HEK293 (cell line): ENCODE results near the gene CEP68.

ENCODE experiments used
- CTCF ChIA-PET: fragments of 350-600 bp; formaldehyde crosslinking; extraction: SDS; loops from one replicate; lab custom pipeline; 2021; ENCODE audit warnings: antibody characterized with exemption; lab: Yijun Ruan, JAX
- POLR2A ChIA-PET: fragments of 300-600 bp; formaldehyde crosslinking; extraction: SDS; loops from one replicate; lab custom pipeline; 2020; ENCODE audit warnings: antibody characterized with exemption, inconsistent platforms; lab: Yijun Ruan, JAX
- H3K27ac ChIP-seq: fragments of 200-500 bp; sonication (Bioruptor generic); 2 replicates; pipeline ENCODE4 v1.5.1; 2014; ENCODE audit warnings: low read depth, low read length, control low read depth, inconsistent platforms; ENCODE audit errors: extremely low read depth
- H3K36me3 ChIP-seq, 2 experiments: fragments of 200-500 bp in 1 of 2; sonication (Bioruptor generic) in 1 of 2; 1 replicate in 1 of 2; 2 replicates in 1 of 2; pipeline ENCODE4 v1.5.1; 2014 to 2017; ENCODE audit warnings: inconsistent platforms in 2 of 2, low read length in 2 of 2; ENCODE audit not compliant: control insufficient read depth in 2 of 2, insufficient read depth in 1 of 2
- H3K4me1 ChIP-seq: fragments of 200-500 bp; sonication (Bioruptor generic); 2 replicates; pipeline ENCODE4 v1.5.1; 2014; ENCODE audit warnings: mild to moderate bottlenecking, low read length, inconsistent platforms; ENCODE audit not compliant: control insufficient read depth, insufficient read depth
- H3K4me3 ChIP-seq: 2 replicates; pipeline ENCODE4 v1.5.1; 2011; ENCODE audit warnings: low read depth, mild to moderate bottlenecking, control low read depth, low read length, moderate library complexity
- H3K9me3 ChIP-seq: fragments of 200-500 bp; sonication (Bioruptor generic); 2 replicates; pipeline ENCODE4 v1.5.1; 2014; ENCODE audit warnings: low read depth, low read length, inconsistent platforms; ENCODE audit not compliant: control insufficient read depth, insufficient read depth
- BCL11A ChIP-seq: fragments of 450-650 bp; formaldehyde crosslinking; IDR thresholded peaks from 2 replicates; pipeline ENCODE4 v1.5.1; 2016; ENCODE audit warnings: low read depth, missing biosample characterization, missing genetic modification characterization
- BCL11B ChIP-seq: fragments of 450-650 bp; formaldehyde crosslinking; IDR thresholded peaks from 2 replicates; pipeline ENCODE4 v1.5.1; 2016; ENCODE audit warnings: low read depth, missing biosample characterization, missing genetic modification characterization
- HOXD13 ChIP-seq: sonication (generic); formaldehyde crosslinking; IDR thresholded peaks from 2 replicates; pipeline ENCODE4 v1.8.0; 2022; ENCODE audit warnings: missing genetic modification reagents, borderline replicate concordance
- PRDM1 ChIP-seq: fragments of 450-650 bp; formaldehyde crosslinking; IDR thresholded peaks from 2 replicates; pipeline ENCODE4; 2016; ENCODE audit warnings: missing biosample characterization, missing genetic modification characterization
- RBAK ChIP-seq: fragments of 450-650 bp; formaldehyde crosslinking; IDR thresholded peaks from 2 replicates; pipeline ENCODE4 v1.5.1; 2016; ENCODE audit warnings: missing biosample characterization, missing genetic modification characterization
- ZBTB17 ChIP-seq: fragments of 450-650 bp; formaldehyde crosslinking; IDR thresholded peaks from 2 replicates; pipeline ENCODE4 v1.5.1; 2016; ENCODE audit warnings: missing biosample characterization, missing genetic modification characterization
- ZBTB8A ChIP-seq: fragments of 450-650 bp; formaldehyde crosslinking; IDR thresholded peaks from 2 replicates; pipeline ENCODE4 v1.5.1; 2016; ENCODE audit warnings: missing biosample characterization, missing genetic modification characterization
- ZFP37 ChIP-seq: fragments of 450-650 bp; formaldehyde crosslinking; IDR thresholded peaks from 2 replicates; pipeline ENCODE4 v1.5.1; 2016; ENCODE audit warnings: missing biosample characterization, missing genetic modification characterization
- ZNF16 ChIP-seq: fragments of 450-650 bp; formaldehyde crosslinking; IDR thresholded peaks from 2 replicates; pipeline ENCODE4 v1.5.1; 2016; ENCODE audit warnings: low read depth, missing biosample characterization, missing genetic modification characterization
- ZNF174 ChIP-seq: fragments of 450-650 bp; formaldehyde crosslinking; IDR thresholded peaks from 2 replicates; pipeline ENCODE4 v1.5.0; 2017; ENCODE audit warnings: missing biosample characterization, mild to moderate bottlenecking, missing genetic modification characterization
- ZNF2 ChIP-seq: fragments of 450-650 bp; formaldehyde crosslinking; IDR thresholded peaks from 2 replicates; pipeline ENCODE4 v1.5.1; 2016; ENCODE audit warnings: missing biosample characterization, missing genetic modification characterization
- ZNF23 ChIP-seq: fragments of 450-650 bp; formaldehyde crosslinking; IDR thresholded peaks from 2 replicates; pipeline ENCODE4 v1.5.1; 2016; ENCODE audit warnings: missing biosample characterization, missing genetic modification characterization, borderline replicate concordance
- ZNF529 ChIP-seq: fragments of 450-650 bp; formaldehyde crosslinking; IDR thresholded peaks from 2 replicates; pipeline ENCODE4 v1.5.1; 2017; ENCODE audit warnings: missing genetic modification characterization, missing biosample characterization; ENCODE audit not compliant: insufficient replicate concordance
- ZNF548 ChIP-seq: fragments of 450-650 bp; formaldehyde crosslinking; IDR thresholded peaks from 2 replicates; pipeline ENCODE4 v1.5.1; 2016; ENCODE audit warnings: missing biosample characterization, missing genetic modification characterization
- ZNF600 ChIP-seq: fragments of 450-650 bp; formaldehyde crosslinking; IDR thresholded peaks from 2 replicates; pipeline ENCODE4 v1.5.1; 2016; ENCODE audit warnings: missing biosample characterization, missing genetic modification characterization
- ZNF776 ChIP-seq: fragments of 450-650 bp; formaldehyde crosslinking; IDR thresholded peaks from 2 replicates; pipeline ENCODE4 v1.5.0; 2017; ENCODE audit warnings: missing biosample characterization, missing genetic modification characterization, borderline replicate concordance
- ZNF843 ChIP-seq: fragments of 450-650 bp; formaldehyde crosslinking; IDR thresholded peaks from 2 replicates; pipeline ENCODE4 v1.5.1; 2016; ENCODE audit warnings: missing biosample characterization, missing genetic modification characterization
- TF ChIP-seq, protein P1 (sequence below): fragments of 450-650 bp; IDR thresholded peaks from 2 replicates; pipeline ENCODE4 v1.5.1; 2018; ENCODE audit warnings: missing biosample characterization, mild to moderate bottlenecking, missing genetic modification characterization
- TF ChIP-seq, protein P2 (sequence below): fragments of 450-650 bp; formaldehyde crosslinking; IDR thresholded peaks from 2 replicates; pipeline ENCODE4 v1.5.1; 2016; ENCODE audit warnings: missing biosample characterization, missing genetic modification characterization
- TF ChIP-seq, protein P3 (sequence below): fragments of 450-650 bp; formaldehyde crosslinking; IDR thresholded peaks from 2 replicates; pipeline ENCODE4 v1.5.0; 2017; ENCODE audit warnings: missing biosample characterization, missing genetic modification characterization, borderline replicate concordance
- TF ChIP-seq, protein P4 (sequence below): fragments of 450-650 bp; formaldehyde crosslinking; IDR thresholded peaks from 2 replicates; pipeline ENCODE4 v1.5.1; 2016; ENCODE audit warnings: missing biosample characterization, missing genetic modification characterization, low read depth
- TF ChIP-seq, protein P5 (sequence below): fragments of 450-650 bp; formaldehyde crosslinking; IDR thresholded peaks from 2 replicates; pipeline ENCODE4 v1.5.1; 2016; ENCODE audit warnings: missing biosample characterization, missing genetic modification characterization

CEP68 gene

DNA sequence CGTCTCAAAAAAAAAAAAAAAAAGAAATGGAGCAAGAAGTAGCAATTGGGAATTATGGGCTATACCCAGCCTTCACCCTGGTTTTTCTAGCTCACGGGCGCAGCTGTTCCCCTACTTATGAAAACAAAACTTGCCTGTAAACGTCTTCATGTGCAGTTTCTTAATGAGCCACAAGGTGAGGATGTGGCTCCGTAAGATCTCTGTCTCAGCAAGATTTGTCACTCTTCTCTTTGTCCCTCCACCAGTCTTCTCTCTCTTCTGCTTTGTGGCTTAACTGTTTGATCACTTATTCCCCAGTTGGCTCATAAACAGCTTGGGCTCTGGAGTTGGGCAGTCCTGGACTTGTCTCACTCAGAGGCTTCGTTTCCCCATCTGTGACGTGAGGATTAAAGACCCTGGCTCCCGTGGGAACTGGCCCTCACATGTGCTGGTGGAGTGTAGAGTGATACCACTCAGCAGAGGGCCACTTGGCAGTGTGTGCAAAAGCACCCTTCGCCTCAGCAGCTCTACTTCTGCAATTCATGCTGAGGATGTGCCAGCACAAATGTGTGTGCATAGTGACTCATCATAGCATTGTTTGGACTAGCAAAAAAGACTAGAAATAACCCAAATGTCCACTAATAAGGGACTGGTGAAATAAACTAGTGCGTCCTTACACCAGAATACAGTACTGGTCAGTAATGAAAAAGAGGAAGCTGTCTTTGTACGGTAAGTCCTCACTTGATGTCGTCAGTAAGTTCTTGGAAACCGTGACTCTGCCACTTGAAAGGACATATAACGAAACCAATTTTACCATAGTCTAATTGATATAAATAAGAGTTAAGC is 8.7 kb downstream of the CEP68 start (continued):
- TF ChIP-seq HOXD13 (CRISPR knock-in tag) (no peak), ZNF529 (tag by site-specific recombination) (no peak), ZBTB8A (0 out of 2 replicates have a peak, but pooled peaks have one; percentile 25)
- TF ChIP-seq, protein P1, sequence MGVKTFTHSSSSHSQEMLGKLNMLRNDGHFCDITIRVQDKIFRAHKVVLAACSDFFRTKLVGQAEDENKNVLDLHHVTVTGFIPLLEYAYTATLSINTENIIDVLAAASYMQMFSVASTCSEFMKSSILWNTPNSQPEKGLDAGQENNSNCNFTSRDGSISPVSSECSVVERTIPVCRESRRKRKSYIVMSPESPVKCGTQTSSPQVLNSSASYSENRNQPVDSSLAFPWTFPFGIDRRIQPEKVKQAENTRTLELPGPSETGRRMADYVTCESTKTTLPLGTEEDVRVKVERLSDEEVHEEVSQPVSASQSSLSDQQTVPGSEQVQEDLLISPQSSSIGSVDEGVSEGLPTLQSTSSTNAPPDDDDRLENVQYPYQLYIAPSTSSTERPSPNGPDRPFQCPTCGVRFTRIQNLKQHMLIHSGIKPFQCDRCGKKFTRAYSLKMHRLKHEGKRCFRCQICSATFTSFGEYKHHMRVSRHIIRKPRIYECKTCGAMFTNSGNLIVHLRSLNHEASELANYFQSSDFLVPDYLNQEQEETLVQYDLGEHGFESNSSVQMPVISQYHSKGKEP (tag by site-specific recombination) = no peak
- TF ChIP-seq, all 188 proteins: peak for 10

DNA sequence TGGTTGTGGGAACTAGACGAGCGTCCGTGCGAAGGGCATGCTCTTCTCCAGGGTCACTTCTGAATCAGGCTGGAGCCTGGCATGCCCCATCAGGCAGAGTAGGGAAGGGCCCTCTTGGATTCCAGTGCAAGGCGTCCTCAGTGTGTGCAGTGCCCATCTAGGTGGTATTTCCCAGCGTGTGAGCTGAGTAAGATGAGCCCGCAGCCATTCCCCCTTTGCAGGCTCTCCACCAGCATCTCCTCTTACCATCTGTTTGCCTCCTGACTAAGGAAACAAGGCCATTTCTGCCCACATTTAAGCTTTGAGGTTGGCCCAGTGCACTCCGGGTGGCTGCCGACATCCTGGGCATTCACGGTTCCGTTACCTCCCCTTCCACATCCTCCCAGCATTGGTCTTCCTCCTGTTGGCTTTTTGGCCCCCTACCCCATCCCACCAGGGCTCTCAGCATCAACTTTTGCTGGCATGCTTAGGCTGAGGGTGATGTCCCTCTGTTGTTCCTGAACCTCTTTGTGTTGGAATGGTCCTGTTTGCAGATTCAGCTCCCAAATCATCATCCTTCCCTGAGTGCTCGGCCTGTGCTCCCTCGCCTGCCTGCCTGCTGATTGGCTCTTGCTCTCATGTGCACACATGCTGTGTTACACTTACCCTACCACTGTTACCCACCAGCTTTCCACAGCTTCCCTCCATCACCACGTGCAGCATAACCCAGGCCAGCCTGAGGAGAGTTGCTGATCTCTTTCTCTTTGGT is 11.8 kb downstream of the CEP68 start:
- Histone ChIP-seq H3K4me3 (no peak overlapping the region), H3K9me3 (no peaks in the 10 kb centered on the region), H3K36me3 (peaks cover 0 to 42% of the 10 kb centered on the region in 2 experiments; a peak in 1 of 3 replicates), H3K4me1 (no peaks in the 10 kb centered on the region), H3K27ac (no peak overlapping the region)
- ChIA-PET CTCF (interaction anchor here (0.6 to 1.3 kb wide), 2 partner anchors 9 to 28 kb away, joined by 3 read pairs; no protein-coding TSS in a partner anchor), POLR2A (interaction anchor here (0.8 to 1.3 kb wide), 2 partner anchors 11 to 12 kb away, joined by 3 read pairs; partner anchors contain the start of gene CEP68)
- TF ChIP-seq ZBTB17 (tag by site-specific recombination) (0 out of 2 replicates have a peak, but pooled peaks have one; percentile 42), ZFP37 (tag by site-specific recombination) (no peak), ZNF600 (tag by site-specific recombination) (peak; percentile 48; the same call in 1 of the 2 replicates)

DNA sequence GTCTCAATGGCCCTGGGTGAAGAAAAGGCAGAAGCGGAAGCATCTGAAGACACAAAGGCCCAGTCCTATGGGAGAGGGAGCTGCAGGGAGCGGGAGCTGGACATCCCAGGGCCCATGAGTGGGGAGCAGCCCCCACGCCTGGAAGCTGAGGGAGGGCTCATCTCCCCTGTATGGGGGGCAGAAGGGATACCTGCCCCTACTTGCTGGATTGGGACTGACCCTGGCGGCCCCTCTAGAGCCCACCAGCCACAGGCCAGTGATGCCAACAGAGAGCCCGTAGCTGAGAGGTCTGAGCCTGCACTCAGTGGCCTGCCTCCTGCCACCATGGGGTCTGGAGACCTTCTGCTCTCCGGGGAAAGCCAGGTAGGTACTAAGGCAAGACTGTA is 13.2 kb downstream of the CEP68 start:
- CTCF ChIA-PET = interaction anchor here (0.6 to 1.3 kb wide), 4 partner anchors 8 to 417 kb away, joined by 3 to 4 read pairs (median 3); no protein-coding TSS in a partner anchor
- no peak overlapping the region for H3K27ac ChIP-seq
- no peaks in the 10 kb centered on the region for H3K4me1 ChIP-seq
- no peak overlapping the region for H3K4me3 ChIP-seq
- POLR2A ChIA-PET = interaction anchor here (1.3 kb wide), 1 partner anchor 13 kb away, joined by 3 read pairs; the partner anchor contains the start of gene CEP68
- H3K36me3 ChIP-seq = peaks cover 3 to 57% of the 10 kb centered on the region in 2 experiments
- no peaks in the 10 kb centered on the region for H3K9me3 ChIP-seq
- TF ChIP-seq, protein P2, sequence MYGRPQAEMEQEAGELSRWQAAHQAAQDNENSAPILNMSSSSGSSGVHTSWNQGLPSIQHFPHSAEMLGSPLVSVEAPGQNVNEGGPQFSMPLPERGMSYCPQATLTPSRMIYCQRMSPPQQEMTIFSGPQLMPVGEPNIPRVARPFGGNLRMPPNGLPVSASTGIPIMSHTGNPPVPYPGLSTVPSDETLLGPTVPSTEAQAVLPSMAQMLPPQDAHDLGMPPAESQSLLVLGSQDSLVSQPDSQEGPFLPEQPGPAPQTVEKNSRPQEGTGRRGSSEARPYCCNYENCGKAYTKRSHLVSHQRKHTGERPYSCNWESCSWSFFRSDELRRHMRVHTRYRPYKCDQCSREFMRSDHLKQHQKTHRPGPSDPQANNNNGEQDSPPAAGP (tag by site-specific recombination) = no peak
- TF ChIP-seq ZNF776 (tag by site-specific recombination) = no peak
- no peak for TF ChIP-seq ZNF23 (tag by site-specific recombination)
- TF ChIP-seq, protein P3, sequence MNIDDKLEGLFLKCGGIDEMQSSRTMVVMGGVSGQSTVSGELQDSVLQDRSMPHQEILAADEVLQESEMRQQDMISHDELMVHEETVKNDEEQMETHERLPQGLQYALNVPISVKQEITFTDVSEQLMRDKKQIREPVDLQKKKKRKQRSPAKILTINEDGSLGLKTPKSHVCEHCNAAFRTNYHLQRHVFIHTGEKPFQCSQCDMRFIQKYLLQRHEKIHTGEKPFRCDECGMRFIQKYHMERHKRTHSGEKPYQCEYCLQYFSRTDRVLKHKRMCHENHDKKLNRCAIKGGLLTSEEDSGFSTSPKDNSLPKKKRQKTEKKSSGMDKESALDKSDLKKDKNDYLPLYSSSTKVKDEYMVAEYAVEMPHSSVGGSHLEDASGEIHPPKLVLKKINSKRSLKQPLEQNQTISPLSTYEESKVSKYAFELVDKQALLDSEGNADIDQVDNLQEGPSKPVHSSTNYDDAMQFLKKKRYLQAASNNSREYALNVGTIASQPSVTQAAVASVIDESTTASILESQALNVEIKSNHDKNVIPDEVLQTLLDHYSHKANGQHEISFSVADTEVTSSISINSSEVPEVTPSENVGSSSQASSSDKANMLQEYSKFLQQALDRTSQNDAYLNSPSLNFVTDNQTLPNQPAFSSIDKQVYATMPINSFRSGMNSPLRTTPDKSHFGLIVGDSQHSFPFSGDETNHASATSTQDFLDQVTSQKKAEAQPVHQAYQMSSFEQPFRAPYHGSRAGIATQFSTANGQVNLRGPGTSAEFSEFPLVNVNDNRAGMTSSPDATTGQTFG (tag by site-specific recombination) = no peak
- TF ChIP-seq RBAK (tag by site-specific recombination) = no peak
- no peak for TF ChIP-seq BCL11A (tag by site-specific recombination)
- TF ChIP-seq ZNF548 = no peak
- TF ChIP-seq, protein P4, sequence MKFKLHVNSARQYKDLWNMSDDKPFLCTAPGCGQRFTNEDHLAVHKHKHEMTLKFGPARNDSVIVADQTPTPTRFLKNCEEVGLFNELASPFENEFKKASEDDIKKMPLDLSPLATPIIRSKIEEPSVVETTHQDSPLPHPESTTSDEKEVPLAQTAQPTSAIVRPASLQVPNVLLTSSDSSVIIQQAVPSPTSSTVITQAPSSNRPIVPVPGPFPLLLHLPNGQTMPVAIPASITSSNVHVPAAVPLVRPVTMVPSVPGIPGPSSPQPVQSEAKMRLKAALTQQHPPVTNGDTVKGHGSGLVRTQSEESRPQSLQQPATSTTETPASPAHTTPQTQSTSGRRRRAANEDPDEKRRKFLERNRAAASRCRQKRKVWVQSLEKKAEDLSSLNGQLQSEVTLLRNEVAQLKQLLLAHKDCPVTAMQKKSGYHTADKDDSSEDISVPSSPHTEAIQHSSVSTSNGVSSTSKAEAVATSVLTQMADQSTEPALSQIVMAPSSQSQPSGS (tag by site-specific recombination) = no peak
- TF ChIP-seq BCL11B = no peak
- TF ChIP-seq, protein P5, sequence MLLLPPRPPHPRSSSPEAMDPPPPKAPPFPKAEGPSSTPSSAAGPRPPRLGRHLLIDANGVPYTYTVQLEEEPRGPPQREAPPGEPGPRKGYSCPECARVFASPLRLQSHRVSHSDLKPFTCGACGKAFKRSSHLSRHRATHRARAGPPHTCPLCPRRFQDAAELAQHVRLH (tag by site-specific recombination) = no peak
- TF ChIP-seq ZNF2 (tag by site-specific recombination) = no peak
- TF ChIP-seq PRDM1 (tag by site-specific recombination) = no peak
- no peak for TF ChIP-seq ZNF174 (tag by site-specific recombination)
- no peak for TF ChIP-seq ZNF16 (tag by site-specific recombination)
- no peak for TF ChIP-seq ZNF843 (tag by site-specific recombination)
